ENCODE results near the gene RAD51B.
"Not testable (repeated sequence)": the region's sequence is repeated elsewhere in the genome, so short reads cannot be mapped to it uniquely, and the experiment has no call there.

Gene RAD51B

DNA sequence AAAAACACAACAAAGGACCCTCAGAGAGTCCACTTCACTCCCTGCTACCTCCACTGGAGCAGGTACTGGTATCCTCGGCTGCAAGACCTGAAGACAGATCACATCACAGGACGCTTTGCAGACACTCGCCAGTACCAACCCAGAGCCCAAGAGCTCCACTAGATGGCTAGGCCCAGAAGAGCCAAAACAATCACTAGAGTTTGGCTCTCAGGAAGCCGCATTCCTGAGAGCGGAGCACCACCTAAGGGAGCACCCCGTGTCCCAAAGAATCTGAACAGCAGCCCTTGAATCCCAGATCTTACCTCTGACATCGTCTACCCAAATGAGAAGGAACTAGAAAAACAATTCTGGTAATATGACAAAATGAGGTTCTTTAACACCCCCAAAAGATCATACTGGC, 399.8 kb downstream of the RAD51B start:
- DNase-seq: no peak

DNA sequence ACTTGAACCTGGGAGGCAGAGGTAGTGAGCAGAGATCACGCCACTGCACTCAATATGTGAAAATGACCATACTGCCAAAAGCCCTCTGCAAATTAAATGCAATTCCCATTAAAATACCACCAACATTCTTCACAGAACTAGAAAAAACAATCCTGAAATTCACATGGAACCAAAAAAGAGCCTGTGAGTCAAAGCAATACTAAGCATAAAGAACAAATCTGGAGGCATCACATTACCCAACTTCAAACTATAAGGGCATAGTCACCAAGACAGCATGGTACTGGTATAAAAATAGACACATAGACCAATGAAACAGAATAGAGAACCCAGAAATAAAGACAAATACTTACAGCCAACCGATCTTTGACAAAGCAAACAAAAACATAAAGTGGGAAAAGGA, 401.5 kb downstream of the RAD51B start:
- not testable (repeated sequence) for DNase-seq

DNA sequence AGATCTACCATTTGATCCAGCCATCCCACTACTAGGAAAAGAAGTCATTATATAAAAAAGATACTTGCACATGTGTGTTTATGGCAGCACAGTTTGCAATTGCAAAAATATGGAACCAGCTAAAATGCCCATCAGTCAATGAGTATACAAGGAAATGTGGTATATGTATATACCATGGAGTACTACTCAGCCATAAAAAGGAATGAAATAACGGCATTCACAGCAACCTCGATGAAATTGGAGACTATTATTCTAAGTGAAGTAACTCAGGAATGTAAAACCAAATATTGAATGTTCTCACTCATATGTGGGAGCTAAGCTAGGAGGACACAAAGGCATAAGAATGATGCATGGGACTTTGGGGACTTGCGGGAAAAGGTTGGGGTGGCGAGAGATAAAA, 402.6 kb downstream of the RAD51B start:
- no peak for DNase-seq

DNA sequence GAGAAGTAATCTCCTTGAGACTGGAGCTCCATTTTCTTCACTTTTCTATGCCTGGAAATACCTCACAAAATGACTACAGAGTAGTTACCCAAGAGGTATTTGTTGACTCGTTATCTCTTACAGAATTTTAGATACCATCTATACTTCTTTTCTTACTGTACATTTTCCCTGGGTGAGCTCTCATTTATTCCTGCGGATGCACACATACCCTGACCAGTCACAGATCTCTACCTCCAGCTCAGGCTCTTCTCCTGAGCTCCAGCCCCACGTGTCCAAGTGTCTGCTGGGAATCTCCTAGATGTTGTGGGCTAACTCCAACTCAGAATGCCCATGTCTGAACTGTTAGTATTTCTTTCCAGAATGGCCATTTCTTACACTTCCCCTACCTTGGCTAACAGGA, 403.1 kb downstream of the RAD51B start:
- DNase-seq: no peak

DNA sequence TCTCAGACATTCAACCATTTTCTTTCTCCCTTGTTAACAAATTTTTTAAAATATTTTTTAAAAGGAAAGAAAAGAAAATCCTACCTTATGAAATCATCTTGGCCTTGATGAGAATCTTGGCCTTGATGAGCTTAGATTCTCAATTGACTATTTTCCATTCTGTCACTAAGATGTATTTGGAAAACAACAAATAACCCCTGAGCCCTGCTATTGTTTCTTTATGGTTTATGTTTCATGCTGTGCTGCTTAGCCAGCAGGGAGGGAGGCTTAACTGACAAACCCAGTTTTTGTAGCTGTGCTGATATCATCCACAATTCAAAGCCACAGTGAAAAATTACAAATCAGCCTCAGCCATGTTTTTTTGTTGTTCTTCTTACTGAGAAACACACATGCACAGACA, 404.1 kb downstream of the RAD51B start:
- no peak for DNase-seq

DNA sequence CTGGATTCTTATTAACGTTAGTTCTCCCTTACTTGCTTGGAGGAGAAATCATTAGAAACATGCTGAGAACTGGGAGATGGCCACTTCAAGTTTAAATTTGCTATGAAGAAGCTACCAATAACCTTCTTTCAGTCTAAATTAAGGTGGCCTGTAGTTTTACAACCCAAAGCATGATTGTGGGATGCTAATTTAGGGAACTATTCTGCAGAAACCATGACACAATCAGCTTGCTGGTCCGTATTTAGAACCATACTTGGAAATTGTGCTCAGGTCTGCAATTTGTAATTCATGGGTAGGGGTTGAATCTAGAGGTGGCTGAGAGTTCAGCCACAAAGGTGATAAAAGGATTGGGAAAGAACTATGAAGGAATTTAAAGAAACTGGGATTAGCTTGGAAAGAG, 405.7 kb downstream of the RAD51B start:
- no peak for DNase-seq

DNA sequence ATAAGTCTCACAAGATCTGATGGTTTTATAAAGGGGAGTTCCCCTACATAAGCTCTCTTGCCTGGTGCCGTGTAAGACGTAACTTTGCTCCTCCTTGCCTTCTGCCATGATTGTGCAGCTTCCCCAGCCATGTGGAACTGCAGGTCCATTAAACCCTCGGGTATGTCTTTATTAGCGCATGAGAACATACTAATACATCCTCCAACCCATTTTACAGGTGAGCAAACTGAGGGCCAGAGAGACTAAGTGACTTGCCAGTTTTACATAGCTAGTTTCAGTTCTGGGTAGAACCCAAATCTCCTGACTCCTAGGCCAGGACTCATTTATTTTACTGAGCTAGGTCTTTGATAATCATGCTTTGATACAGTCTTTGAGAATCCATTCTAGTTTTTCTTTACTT, 406.9 kb downstream of the RAD51B start:
- DNase-seq: no peak

DNA sequence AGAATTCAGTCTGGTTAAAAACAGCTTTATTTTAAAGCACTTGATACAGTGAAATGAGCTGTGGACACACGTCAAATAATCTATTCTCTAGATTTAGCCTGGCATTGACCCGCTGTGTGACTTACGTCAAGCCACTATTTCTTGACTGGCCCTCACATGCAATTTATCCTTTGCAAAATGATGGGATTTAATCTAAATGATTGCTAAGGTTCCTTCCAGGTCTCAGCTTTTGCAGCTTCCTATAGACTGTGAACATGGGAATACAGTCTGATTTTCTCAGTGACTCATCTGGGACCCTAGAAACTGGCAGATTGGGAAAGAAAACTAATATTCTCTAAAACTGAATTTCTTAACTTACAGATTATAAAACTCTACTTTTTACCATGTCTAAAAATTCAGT, 409.1 kb downstream of the RAD51B start:
- no peak for DNase-seq

DNA sequence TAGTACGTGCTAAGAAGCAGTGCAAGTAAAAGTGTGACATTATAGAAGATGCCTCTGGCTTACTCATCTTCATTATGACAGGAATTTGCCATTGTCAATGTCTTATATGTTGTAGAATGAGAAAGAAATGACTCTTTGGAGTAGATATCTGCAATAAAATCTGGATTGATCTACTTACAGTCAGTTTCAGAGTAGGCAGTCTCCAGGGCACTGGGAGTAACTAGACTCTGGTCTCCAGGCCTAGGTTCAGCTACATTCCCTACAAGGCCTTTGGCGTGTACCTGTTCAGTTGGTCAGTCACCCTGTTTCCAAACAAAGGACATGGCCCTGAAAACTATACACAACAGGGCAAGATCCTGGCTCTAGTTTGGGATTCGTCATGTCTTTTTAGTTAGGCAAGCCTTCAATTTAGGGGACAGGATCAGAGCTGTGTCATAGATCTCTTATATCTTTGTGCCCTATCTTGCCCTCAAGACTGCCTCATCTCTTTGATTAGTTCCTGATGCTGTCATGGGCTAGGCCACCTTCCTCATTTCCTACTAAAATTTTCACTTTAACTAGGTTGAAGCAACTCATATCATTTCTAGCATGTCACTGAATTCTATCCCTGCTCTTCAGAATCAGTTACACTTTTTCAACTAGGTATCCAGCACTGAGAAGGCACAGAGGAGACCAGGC, 410.0 kb downstream of the RAD51B start:
- DNase-seq: no peak

DNA sequence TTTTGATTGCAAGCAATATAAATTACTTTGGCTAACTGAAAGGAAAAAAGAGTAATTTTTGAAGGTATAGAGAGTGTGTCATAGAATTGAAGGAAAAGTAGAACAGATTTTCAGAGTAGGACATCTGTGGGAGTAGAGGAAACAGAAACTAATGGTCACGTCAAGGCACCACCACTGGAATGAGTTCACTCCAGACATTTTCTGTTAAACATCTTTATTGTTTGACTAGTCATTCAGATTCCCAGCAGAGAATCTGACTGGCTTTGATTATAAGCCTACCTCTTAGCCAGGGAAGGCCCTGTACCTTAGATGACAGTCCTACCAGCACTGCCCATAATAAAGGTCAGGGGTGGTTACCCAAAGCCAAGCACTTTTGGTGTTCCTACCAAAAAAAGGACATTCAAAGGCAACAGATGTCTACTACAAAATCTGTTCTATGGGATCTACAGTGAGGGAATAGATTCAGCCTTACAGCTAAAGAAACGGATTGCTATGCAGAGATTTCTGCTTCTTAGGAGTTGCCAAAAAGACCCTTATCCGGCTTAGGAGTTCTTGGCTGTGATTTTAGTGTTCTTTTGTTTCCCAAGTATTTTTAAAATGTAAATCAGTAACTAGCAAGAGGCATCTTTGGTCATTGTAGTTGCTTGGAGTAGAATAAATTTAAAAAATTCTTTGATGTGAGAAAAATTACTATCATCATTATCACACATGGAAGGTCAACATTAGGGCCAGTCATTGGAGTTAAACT, 410.8 kb downstream of the RAD51B start:
- DNase-seq: no peak

DNA sequence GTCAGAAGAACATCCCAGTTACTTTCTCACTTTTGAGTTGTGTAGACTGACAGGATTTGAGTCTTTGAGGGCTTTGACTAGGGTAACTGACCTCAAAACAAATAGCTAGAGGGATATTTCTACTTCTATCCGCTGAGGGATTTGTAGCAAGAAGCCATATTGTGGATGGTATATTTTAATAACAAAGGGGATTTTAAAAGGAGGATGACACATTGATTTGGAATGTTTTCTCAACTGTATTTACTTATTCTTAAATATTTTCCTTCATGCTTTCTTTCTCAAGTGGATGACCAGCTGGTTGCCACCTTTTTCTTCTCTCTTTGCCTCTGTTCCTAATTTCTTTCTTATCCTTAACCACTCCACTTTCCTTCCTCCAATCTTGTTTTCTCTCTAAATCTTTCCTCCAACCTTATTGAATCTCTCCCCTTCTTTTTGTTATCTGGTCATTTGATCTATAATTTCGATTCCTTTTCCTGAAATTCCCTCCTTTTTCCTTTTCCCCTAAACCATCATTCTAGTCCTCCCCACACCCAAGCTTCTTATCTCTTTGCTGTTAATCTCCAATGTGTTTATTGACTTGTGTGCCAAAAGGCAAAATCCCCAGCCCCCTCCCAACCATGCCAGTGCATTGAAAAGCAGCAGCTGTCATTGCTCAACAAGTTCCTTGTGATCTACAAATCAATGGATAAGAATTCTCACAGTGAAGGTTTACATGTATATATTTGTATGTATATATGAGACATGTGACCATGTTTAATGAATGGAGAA, 411.6 kb downstream of the RAD51B start:
- DNase-seq: no peak

DNA sequence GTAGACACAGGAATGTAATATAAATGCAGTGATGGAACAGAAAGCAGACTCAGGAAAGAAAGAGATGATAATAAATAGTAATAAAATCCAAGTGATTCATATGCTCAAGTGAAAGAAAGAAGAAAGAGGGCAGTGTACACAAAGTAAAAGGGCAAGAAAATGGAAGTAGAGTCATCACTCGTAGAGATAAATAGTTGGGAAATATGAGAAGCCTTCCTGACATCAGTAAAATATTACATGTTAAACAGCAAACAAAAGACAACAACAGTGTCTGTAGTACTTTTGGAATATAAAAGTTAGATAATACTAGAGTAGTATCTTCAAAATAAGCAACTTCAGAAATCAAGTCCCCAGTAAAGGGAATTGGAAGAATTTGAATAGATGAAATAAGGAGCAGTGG, 412.3 kb downstream of the RAD51B start:
- no peak for DNase-seq

DNA sequence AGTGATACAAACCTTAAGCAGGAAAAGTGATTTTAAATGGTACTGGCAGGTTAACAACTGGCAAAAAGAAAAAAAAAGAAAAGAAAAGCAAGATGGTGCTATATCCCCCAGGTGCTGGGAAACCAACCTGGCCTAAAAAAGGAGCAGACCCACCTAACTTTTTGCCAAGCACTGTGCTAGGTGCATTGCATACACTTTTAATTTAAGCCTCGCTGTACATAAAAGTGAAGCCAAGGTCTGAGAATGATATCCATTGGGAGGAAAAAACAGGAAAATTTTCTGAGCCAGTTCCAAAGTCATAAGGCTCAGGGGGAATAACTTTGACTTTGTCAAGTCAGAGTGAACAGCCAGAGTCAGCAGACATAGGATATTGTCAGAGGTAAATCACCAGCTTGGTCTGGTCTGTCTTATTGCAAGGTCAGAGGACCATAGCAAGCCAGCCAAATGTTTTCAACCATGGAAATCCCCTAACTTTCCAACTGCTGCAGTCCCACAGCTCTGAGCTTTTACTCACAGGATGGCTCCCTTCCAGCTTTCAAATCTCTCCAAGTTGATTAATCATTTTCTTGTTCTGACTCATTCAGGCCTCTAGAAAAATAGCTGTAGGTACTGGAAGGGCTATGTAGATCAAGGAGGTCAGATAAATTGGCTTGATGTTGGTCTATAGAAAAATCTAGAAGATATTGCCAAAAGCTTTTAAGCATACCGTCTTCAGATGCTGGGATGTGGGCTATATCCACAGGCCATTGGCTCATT, 412.9 kb downstream of the RAD51B start:
- DNase-seq: no peak

DNA sequence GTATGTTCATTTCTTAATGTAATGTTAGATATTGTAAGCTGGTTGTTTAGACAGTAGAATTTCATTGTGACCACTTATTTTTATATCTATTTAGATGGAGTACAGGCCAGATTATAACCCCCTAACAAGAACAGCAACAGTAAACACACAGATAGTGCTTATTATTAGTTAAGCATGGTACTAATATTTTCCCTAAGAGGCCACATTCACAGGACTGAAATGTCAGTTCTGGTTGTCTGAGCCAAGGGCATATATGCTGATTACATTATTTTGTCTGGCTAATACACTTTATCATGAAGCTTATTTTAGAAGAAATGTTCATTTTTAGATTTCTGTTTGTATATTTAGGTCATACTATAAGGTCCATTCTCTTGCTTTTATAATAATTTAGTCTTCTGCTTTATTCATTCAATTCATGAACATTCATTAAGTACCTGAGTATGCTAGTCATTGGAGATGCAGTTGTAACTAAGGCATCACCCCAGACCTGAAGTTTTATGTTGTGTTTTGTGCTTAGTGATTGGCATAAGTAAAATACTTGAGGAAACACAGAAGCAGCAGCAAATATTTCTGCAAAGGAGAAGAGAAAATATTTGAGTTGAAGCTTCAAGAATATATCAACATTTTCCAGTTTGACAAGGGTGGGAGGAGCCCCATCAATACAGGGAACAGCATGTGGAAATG, 413.7 kb downstream of the RAD51B start:
- no peak for DNase-seq

DNA sequence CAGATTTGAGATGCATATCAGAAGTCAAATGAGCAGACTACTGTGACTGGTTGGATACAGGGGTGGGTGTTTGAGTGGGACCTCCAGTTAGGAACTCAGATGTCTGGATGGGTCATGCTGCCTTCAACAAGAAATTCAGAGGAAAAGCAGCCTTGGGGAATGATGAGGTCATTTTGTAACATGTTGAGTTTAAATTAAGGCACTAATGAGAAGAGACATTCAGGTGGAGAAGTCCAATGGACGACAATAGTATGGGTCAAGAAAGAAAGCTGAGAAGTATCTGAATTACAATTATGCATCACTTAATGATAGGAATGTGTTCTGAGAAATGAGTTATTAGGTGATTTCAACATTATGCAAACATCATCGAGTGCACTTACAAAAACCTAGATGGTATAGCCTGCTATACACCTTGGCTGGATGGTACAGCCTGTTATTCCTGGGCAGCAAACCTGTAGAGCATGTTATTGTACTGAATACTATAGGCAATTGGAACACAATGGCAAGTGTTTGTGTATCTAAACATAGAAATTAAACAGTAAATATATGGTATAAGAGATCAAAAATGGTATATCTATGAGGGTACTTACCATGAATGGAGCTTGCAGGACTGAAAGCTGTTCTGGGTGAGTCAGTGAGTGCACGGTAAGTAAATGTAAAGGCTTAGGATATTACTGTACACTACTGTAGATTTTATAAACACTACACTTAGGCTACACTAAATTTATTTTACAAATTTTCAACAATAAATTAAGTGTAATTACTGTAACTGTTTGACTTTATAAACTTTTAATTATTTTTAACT, 414.7 kb downstream of the RAD51B start:
- no peak for DNase-seq

DNA sequence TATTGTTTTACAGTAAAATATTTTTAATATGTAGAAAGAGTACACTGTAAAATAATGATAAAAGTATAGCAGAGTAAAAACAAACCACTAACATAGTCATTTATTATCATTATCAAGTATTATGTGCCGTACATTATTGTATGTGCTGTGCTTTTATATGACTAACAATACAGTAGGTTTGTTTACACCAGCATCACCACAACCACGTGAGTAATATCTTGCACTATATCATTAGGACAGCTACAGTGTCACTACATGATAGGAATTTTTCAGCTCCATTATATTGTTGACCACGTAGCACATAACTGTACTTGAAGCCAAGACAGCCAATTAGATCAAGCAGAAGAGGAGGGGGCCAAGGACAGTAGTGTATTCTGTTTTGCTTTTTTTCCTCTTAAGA, 415.4 kb downstream of the RAD51B start:
- no peak for DNase-seq

DNA sequence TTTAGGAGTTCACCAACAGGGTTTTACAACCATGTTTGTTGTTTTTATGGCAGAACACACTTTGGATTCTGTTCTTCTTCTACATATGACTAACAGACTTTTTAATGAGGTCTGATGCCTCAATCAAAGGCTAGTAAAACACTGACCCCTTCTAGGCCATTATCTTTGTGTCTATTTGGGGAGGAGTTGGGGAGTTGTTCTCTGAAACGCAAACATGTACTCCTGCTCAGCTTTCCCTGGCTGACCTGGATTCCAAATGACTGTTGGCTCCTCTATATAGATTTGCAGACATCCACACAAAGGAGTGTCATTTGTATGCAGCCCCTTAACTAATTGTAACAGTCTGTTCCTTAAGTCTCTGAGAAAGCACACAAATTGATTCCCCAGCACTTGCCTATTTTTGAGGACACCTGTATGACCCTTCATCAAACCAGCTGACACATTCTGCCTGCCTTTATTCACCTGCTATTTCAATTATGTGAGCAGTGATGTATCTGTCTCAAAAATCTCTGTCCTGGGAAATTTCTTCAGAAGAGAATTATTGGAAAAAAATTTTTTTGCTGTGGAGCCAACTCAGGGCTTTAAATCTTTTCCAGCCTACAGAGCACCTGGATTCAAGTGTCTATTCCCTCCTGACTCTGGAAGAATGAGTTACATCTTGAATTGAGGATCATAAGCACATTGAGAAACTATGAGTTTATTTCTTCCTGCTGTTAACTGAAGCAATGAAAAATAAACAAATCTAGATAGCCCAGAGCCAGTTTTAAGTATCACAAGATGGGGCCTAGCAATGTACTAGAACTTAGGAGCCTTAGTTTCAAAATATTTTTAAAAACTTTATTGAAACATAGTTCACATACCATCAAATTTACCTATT, 417.2 kb downstream of the RAD51B start:
- no peak for DNase-seq

DNA sequence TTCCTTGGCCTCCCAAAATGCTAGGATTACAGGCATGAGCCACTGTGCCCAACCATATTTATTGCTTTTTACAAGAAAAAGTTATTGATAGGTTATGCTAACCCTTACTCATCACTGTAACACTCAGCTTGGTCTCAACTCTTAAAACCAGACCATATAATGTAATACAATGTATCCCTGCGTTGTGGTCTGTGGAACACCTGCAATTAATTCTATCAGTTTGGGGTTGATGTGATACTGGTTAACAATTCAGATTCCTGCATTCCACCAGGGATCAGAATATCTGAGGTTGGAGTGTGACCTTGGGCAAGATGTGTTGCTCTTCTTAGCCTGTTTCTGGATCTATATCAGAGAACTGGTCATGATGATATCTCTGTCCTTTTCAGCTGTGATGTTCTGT, 419.0 kb downstream of the RAD51B start:
- no peak for DNase-seq

DNA sequence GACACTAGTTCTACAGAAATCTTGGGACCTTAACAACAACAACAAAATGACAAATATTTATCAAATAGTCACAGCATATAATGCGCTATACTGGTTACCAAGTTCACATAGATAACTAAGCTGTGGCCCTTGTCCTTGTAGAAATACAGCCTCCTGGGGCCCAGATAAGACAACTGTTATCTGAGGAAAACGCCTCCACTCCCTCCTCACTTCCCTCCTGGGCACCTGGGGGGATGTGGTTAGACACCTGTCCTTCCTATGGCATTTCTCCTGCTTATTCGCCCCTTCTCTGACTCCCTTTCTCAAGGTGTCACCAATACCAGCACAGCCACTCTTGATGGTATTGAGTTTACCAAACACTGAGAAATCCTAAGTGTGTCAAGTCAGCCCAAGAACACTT, 419.4 kb downstream of the RAD51B start:
- no peak for DNase-seq

DNA sequence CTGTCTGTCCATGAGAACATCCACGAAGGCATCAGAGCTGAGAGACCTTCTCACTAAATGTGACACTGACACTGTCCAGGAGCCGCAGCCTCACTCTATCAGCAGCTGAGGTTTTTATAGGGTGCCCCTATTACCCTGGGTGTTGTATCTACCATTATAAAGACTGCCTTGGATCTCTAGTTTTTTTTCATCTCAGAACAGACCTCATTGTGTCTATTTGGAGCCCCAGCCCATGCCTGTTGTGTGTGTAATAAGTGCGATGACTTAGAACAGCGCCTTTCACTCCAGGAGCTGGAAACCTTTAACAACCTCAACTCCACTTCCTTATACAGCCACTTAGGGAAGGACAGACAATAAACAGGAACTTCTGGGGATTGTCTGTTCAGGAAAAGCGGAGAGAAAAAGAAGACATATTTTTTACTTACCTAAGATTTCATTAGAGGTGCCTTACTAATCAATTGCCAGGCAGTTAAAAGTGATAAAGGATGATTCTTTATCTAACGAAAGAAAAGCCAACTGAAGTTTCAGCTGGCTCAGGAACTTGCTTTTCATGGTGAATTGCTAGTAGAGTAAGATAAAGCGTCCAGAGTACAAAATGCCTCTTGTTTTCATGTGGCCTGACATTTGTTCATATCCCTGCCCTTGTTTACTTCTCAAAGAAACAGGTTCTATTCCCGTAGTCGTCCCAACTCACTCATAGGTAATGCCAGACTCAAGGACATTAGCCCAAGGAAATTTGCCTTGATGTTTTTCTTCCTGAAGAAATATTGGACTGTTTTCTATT, 420.6 kb downstream of the RAD51B start:
- DNase-seq: no peak

All from GDM1 (cell line).